ENCODE measurements around the gene LRRFIP2.

GRCh38 chr3:37143821-37144220 lies 30.6 kb downstream of the LRRFIP2 start:
- no peak for TF ChIP-seq CTCF (conservative IDR thresholded peaks at IDR 0.05; ENCODE audit: low read depth, low read length)
- no peak for TF ChIP-seq EZH2 (IDR thresholded peaks at IDR 0.05; ENCODE audit: borderline replicate concordance, low read depth, low read length, poor library complexity, severe bottlenecking)
